NCI-H748 (cell line): ENCODE results near the gene MRO.
A peak's percentile ranks its signal among the peaks of the same experiment; 100 is the strongest.
"Not testable (repeated sequence)": the region's sequence is repeated elsewhere in the genome, so short reads cannot be mapped to it uniquely, and the experiment has no call there.

Source experiments
- DNase-seq: peaks from one replicate; lab custom pipeline; 2025; ENCODE audit not compliant: unreplicated experiment; lab: John Stamatoyannopoulos, UW

Gene MRO

GRCh38 chr18:50836521-50836957 lies 16.7 kb upstream of the MRO start:
- DNase-seq: no peak

GRCh38 chr18:50833496-50833895 lies 13.7 kb upstream of the MRO start:
- DNase-seq: not testable (repeated sequence)

- no peak for DNase-seq
Observed at GRCh38 chr18:50832754-50833153, 12.9 kb upstream of the MRO start.

GRCh38 chr18:50830544-50830943 lies 10.7 kb upstream of the MRO start:
- DNase-seq: no peak

DNA sequence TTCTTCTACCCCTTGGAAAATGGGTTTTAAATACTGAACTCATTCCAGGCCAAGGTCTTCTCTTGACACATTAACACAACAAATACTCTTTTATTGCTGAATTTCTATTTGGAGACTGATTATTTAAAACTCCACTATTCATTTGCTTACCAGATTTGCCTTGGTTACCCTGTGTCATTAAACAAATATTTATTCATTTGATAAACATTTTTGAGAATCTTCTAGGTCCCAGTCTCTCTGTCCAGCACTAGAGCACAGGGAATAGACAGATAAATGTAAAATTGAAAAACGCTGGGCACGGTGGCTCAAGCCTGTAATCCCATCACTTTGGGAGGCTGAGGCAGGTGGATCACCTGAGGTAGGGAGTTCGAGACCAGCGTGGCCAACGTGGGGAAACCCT lies 9.8 kb upstream of the MRO start:
- DNase-seq: no peak

DNA sequence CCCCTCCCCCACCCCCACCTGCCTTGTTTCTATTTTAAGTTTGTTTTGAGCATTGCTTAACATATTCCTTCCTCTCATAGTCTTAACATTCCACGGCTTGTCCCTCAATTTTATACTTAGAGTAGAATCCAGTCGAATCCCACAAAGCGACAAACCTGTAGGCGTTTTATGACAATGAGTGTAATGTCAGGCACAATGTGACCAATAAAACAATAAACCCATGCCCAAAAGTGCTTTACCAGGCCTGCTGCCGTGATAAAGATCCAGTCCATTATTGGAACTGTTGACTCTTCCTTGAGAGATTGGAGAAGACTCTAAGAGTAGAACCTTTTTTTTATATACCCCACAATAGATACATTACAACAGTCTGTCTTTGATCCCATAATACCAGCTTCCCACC lies 6.2 kb upstream of the MRO start:
- DNase-seq: no peak

DNA sequence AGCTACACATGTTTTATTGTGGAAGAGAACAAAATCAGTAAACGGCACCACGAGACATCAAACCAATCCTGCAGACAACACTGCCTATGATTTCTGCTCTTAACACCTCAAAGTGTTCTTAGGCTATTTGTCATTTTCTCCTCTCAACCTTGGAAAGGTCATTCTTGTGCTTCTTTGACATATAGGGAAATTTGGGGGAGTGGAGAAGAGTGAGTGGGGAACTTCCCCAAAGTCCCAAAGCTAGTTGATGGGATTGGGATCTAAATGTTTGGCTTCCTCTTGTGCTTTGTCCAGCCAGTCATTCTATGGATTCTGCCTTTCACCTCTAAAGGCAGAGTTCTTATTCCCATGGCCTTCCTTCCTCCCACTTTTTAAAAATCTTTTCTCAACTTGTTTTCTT lies 5.8 kb upstream of the MRO start:
- DNase-seq: no peak

DNA sequence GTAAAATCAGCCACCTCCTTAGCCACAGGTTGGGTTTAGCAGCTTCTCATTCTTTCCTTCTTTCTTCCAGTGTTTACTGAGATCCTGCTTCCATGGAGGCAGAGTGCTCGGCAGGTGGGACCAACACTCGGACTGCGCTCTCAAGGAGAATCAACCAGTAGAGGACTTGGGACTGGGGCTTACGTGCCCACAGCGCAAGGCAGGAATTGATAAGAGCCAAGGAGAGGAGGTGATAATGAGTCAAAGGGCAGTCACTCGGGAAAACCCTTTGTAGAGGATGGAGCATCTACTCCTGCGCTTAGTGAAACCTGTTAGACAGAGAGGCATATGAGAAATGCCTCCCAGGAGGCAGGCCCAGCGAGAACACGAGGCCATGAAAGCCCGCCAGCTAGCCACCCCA lies 2.9 kb upstream of the MRO start:
- DNase-seq: no peak

GRCh38 chr18:50820901-50821520 lies 1.2 kb upstream of the MRO start:
- no peak for DNase-seq

DNA sequence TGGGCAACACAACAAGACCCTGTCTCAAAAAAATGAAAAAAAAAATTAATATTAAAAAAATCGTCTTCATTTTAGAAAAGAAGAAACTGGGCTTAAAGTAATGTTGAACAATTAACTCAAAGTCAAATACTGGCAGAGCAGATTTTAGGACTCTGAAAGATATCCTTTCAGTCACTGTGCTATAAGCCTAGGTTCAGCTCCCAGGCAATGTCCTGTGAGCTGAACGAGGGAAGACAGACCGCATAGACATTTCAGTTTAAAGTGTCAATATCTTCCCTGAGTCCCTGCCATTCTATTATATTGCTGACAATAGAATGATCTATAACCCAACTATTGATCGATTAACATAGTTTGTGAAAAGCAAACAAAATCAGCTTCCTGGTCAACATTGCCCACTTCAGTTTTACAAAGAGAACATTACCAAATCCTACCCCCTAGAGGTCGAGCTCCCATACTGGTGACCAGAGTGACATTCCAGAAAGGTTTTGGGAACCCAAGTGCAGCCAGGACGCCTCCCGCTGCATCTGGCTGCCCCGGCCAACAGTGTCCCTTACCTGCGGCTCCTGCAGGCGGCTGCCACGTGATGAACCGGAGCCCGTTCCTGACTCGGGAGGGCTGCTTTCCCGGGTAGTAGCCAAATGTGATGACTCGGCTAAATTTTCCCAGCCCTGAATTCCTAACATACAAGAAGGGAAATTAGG lies 639 bp downstream of the MRO start:
- peak; percentile 70 for DNase-seq

DNA sequence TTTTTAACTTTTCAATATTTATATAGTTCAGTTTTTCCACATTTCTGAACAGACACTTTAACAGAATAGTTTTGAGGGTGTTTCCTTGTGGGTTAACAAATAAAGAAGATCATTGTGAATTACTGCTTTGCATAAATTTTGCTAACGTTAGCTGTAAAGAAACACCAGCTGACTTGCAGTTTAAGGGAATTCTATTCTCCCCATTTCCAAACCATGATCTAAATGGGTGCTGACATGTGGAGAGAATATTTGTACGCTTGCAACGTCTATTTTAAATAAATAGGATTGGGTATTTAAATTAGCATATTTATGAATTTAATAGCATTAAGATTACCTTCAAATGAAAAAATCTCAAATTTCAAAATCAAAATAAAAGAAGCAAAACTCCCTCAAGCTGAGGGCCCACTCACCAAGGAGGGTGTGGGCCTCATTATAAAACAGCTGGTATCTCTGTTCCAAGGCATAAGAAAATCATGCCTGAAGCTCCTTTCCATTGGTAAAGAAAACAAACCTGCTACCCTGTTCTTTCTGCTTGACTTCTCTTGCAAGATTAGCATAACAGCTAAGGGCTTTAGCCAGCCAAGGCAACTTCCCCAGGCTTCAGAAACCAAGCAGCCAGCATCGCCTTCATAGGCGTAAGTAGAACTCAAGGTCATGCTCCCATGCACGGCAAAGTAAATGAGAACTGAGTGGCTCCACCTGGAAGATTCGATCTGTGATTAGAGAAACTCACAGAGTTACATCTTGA lies 3.2 kb downstream of the MRO start:
- no peak for DNase-seq

DNA sequence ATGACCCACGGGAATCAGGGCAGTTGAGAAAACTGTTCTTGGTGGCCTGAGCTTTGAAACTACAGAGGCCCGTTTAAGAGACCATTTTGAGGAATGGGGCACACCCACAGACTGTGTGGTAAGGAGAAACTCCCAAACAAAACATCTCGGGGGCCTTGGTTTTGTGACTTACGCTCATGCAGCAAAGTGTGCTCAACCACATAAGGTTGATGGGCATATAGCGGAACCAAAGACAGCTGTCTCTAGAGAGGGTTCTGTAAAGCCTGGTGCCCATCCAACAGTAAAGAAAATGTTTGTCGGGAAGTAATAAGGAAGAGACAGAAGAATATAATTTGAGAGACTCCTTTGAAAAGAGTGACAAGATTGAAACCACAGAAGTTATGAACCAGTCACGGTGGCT lies 5.4 kb downstream of the MRO start:
- DNase-seq: no peak

DNA sequence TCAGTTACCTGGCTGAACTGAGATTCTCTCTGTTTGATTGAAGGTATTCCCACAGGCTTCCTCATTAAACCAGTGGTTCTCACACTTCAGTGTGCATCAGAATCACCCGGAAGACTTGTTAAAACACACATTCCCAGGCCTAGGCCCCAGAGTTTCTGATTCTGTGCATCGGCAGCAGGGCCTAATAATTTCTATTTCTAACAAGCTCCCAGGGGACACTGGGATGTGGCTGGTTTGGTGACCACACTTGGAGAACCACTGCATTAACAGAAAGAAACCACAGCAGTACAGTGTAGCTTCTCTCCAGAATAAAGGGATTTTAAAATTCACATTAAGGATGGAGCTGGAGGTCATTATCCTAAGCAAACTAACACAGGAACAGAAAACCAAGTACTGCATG lies 6.5 kb downstream of the MRO start:
- no peak for DNase-seq

GRCh38 chr18:50812834-50813233 lies 7.0 kb downstream of the MRO start:
- DNase-seq: no peak

DNA sequence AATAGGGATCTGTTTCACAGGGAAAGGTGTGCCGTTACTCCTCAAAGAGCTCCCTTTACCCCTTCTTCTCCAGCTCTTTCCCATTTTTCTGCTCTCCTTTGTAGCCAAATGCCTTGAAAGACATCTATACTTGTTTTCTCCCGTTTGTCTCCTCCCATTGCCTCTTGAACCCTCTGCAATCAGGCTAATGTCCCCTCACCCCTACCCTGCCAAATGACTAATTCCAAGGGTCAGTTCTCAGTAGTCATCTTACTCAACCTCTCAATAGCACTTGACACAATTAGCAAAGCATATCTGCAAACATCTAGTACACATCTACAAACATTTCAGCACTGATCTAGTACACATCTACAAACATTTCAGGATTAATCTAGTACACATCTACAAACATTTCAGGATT lies 12.6 kb downstream of the MRO start:
- no peak for DNase-seq

- peak; percentile 18 for DNase-seq
Observed at GRCh38 chr18:50806208-50806616, 13.6 kb downstream of the MRO start.

- no peak for DNase-seq
Observed at GRCh38 chr18:50805732-50806131, 14.1 kb downstream of the MRO start.

DNA sequence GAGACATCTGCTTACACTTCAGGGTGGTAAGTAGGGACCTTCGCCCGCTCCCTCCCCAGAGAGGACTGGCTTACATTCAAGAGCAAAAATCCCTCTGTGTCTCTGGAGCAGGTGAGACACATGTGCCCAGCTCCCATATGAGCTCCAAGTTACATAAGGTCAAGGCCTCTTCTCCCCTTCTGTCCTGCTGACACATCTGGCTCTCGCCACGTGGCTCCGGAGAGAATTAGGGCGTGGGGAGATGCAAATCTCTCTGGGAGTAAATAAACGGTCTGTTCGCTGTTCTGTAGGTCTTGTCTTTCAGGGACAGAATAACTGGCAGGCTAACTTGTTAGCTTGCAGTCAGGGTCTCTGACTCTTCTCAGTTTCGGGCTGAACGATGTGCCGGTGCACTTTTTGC lies 16.2 kb downstream of the MRO start:
- DNase-seq: no peak

DNA sequence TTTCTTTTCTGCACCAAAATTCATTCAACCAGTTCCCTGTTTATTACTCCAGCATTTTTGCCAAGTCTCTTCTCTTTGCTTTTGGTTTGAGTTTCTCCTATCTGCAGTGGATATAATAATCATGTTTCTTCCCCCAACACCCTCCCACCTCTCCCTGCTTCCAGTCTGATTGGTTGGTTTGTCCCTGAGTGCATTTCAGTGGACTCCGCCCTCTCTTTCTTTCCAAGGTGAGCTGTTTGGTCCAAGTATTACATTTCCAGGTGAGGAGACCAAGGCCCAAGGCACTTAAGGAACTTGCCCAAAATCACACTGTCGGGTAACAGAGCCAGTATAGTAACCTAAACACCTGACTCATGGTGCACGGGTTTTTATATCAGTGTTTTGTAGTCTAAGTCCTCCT lies 17.7 kb downstream of the MRO start:
- no peak for DNase-seq

DNA sequence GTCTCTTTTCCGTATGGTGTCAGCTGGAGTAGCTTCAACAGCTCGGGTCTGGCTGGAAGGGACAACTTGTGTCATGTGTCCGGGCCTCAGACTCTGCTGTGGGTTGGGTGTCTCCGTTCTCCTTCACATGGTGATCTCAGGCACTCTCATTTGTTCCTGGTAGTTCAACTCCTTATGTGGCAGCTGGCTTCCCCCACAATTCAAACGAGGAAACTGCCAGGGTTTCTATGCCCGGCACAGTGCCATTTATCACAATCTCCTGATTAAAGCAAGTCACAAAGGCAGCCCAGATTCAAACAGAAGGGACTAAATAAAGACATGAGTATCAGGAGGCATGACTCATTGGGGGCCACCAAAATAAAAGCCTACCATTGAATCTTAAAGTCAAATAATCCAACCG lies 22.7 kb downstream of the MRO start:
- DNase-seq: no peak

- DNase-seq: no peak
Observed at GRCh38 chr18:50796495-50796894, 23.3 kb downstream of the MRO start.
